K562 (cell line): Measurements from ENCODE around the gene SERBP1. TPM values are rescaled to one million over a fixed set of nuclear protein-coding genes. Genes with fewer than 3 reads are reported as not detected.

Experiments used
- BRD9 ChIP-seq: fragments of 450-650 bp; IDR thresholded peaks from 2 replicates; pipeline ENCODE4 v1.6.1; 2018; ENCODE audit warnings: low read depth; ENCODE audit not compliant: partially characterized antibody
- COPS2 ChIP-seq: fragments of 450-650 bp; conservative IDR thresholded peaks from 2 replicates; pipeline ENCODE4 v1.6.1; 2016; ENCODE audit warnings: mild to moderate bottlenecking, moderate library complexity
- CUX1 ChIP-seq: fragments of 200-800 bp; sonication (Bioruptor generic); IDR thresholded peaks from 2 replicates; pipeline ENCODE4 v1.6.1; 2016; ENCODE audit warnings: missing genetic modification characterization, missing compliant biosample characterization
- EP300 ChIP-seq: IDR thresholded peaks from 2 replicates; pipeline ENCODE4 v1.6.1; 2012; ENCODE audit warnings: low read length, improper control_type of control experiment
- IRF2 ChIP-seq: sonication (generic); formaldehyde crosslinking; IDR thresholded peaks from 2 replicates; pipeline ENCODE4 v1.8.1; 2022; ENCODE audit warnings: mild to moderate bottlenecking, missing genetic modification reagents
- MGA ChIP-seq: fragments of 450-650 bp; IDR thresholded peaks from 2 replicates; pipeline ENCODE4 v1.6.1; 2016; ENCODE audit warnings: mild to moderate bottlenecking, moderate library complexity
- PRPF4 ChIP-seq: fragments of 200-400 bp; formaldehyde crosslinking; IDR thresholded peaks from one replicate; pipeline ENCODE4 v1.6.1; 2017; ENCODE audit warnings: low read length, low read depth, mild to moderate bottlenecking; ENCODE audit not compliant: insufficient read depth, poor library complexity, severe bottlenecking
- SIN3A ChIP-seq, 2 experiments: fragments of 150-350 bp in 1 of 2; IDR thresholded peaks; 2 replicates each; pipeline ENCODE4 v1.6.1; 2011 to 2016; ENCODE audit warnings: borderline replicate concordance in 2 of 2, low read depth in 2 of 2, low read length in 2 of 2, mild to moderate bottlenecking in 2 of 2, moderate library complexity in 2 of 2; ENCODE audit not compliant: control insufficient read depth in 1 of 2
- TCF7 ChIP-seq: sonication (generic); IDR thresholded peaks from 2 replicates; pipeline ENCODE4 v1.6.1; 2016; ENCODE audit warnings: antibody characterized with exemption, borderline replicate concordance
- ZBTB17 ChIP-seq: fragments of 450-650 bp; formaldehyde crosslinking; IDR thresholded peaks from 2 replicates; pipeline ENCODE4 v1.4.0; 2020; ENCODE audit warnings: mild to moderate bottlenecking
- ZNF12 ChIP-seq: sonication (generic); formaldehyde crosslinking; IDR thresholded peaks from 2 replicates; pipeline ENCODE4 v1.4.0; 2020; ENCODE audit warnings: mild to moderate bottlenecking, missing genetic modification reagents
- ZNF507 ChIP-seq: conservative IDR thresholded peaks from 2 replicates; pipeline ENCODE4 v1.6.1; 2017; ENCODE audit warnings: missing genetic modification characterization, missing compliant biosample characterization
- polyA plus RNA-seq, 8 experiments: library from polyadenylated mRNA; depleted of rRNA in 4 of 8; stranded (reverse) in 5 of 8; unstranded in 3 of 8; fragments of >200 nt; fragmentation: Nextera tagmentation in 2 of 8; fragmentation: Illumina TruSeq in 1 of 8; extraction: Ambion mirVana in 2 of 8; extraction: Trizol in 1 of 8; gene quantifications; 2 replicates each; pipeline versions ENCODE4 v1.2.1 to v1.2.3, GENCODE V29; 2011 to 2014; ENCODE audit warnings: inconsistent platforms in 1 of 8, missing spikeins in 1 of 8
- total RNA-seq, 7 experiments: library from RNA; depleted of rRNA in 6 of 7; stranded (reverse); fragments of >200 nt in 6 of 7; fragmentation: Illumina TruSeq in 2 of 7; extraction: Trizol in 2 of 7; gene quantifications; 2 replicates each; pipeline versions ENCODE4 v1.2.1 to v1.2.3, GENCODE V29; 2011 to 2021; ENCODE audit warnings: low replicate concordance in 1 of 7

The SERBP1 gene
- total and polyA plus RNA-seq, 9 of the 15 experiments (the other 6 are each of a cell fraction or from before 2014, with no cell fraction given): 79.9 to 761 (median 464) TPM

GRCh38 chr1:67372136-67372535, 58.1 kb downstream of the SERBP1 start (continued):
- TF ChIP-seq MGA: no peak
- no peak for TF ChIP-seq TCF7
- no peak for TF ChIP-seq IRF2 (CRISPR knock-in tag)
- TF ChIP-seq ZBTB17 (CRISPR knock-in tag): no peak
- no peak for TF ChIP-seq PRPF4
- TF ChIP-seq COPS2: no peak
- no peak for TF ChIP-seq CUX1 (CRISPR knock-in tag)
- no peak for TF ChIP-seq EP300
- TF ChIP-seq ZNF12 (CRISPR knock-in tag): no peak
- no peak for TF ChIP-seq SIN3A (IDR thresholded peaks at IDR 0.05; ENCODE audit: borderline replicate concordance in 2 of 2, control insufficient read depth in 1 of 2, low read depth in 2 of 2, low read length in 2 of 2)
- TF ChIP-seq ZNF507 (tag): no peak
- no peak for TF ChIP-seq BRD9
